PC-9 (cell line): ENCODE data around the gene APOE.

Experiments
- EZH2 ChIP-seq: fragments of 200-600 bp; sonication (generic); IDR thresholded peaks from 2 replicates; pipeline ENCODE4 v1.8.0; 2017; ENCODE audit warnings: antibody characterized with exemption, low read depth
- TF ChIP-seq, protein P1 (sequence below): fragments of 200-600 bp; sonication (generic); conservative IDR thresholded peaks from 2 replicates; pipeline ENCODE4 v1.6.1; 2017; ENCODE audit warnings: mixed run types, antibody characterized with exemption, mild to moderate bottlenecking, moderate library complexity

DNA sequence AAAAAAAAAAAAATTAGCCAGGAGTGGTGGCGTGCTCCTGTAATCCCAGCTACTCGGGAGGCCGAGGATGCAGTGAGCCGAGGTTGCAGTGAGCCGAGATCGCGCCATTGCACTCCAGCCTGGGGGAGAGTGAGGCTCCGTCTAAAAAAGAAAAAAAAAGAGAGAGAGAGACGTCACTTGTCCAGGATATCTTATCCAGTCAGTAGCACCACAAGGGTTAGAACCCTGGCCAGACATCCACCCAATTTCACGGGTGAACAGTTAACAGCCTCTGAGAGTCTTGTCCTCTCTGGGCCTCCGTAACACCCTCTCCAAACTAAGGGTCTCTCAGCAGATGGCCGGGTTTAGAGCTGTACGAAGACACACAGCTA is 48.7 kb downstream of the APOE start:
- TF ChIP-seq, protein P1, sequence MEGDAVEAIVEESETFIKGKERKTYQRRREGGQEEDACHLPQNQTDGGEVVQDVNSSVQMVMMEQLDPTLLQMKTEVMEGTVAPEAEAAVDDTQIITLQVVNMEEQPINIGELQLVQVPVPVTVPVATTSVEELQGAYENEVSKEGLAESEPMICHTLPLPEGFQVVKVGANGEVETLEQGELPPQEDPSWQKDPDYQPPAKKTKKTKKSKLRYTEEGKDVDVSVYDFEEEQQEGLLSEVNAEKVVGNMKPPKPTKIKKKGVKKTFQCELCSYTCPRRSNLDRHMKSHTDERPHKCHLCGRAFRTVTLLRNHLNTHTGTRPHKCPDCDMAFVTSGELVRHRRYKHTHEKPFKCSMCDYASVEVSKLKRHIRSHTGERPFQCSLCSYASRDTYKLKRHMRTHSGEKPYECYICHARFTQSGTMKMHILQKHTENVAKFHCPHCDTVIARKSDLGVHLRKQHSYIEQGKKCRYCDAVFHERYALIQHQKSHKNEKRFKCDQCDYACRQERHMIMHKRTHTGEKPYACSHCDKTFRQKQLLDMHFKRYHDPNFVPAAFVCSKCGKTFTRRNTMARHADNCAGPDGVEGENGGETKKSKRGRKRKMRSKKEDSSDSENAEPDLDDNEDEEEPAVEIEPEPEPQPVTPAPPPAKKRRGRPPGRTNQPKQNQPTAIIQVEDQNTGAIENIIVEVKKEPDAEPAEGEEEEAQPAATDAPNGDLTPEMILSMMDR = no peak
- TF ChIP-seq EZH2 = no peak
